MG63 (cell line): Measurements from ENCODE around the gene KYAT1. TPM values are rescaled to one million over a fixed set of nuclear protein-coding genes. Genes with fewer than 3 reads are reported as not detected.
"Not testable (repeated sequence)": the region's sequence is repeated elsewhere in the genome, so short reads cannot be mapped to it uniquely, and the experiment has no call there.

ENCODE experiments used
- DNase-seq: peaks from one replicate; pipeline ENCODE4 v3.0.0-alpha.2; 2020
- H3K27me3 ChIP-seq: fragments of 250-450 bp; sonication (Bioruptor Pico); 2 replicates; pipeline ENCODE4 v1.5.1; 2020; ENCODE audit warnings: mild to moderate bottlenecking, moderate library complexity
- H3K36me3 ChIP-seq: fragments of 250-450 bp; sonication (Bioruptor Pico); 2 replicates; pipeline ENCODE4 v1.5.1; 2020; ENCODE audit warnings: mild to moderate bottlenecking, moderate library complexity
- H3K4me3 ChIP-seq: fragments of 250-450 bp; sonication (Bioruptor Pico); 2 replicates; pipeline ENCODE4 v1.5.1; 2020; ENCODE audit warnings: mild to moderate bottlenecking, moderate library complexity
- H3K9me3 ChIP-seq: fragments of 250-450 bp; sonication (Bioruptor Pico); 2 replicates; pipeline ENCODE4 v1.5.1; 2020; ENCODE audit warnings: mild to moderate bottlenecking, moderate library complexity
- total RNA-seq: library from RNA; depleted of rRNA; stranded (reverse); fragments of >200 nt; shearing (Covaris generic); gene quantifications from 2 replicates; pipeline ENCODE4 v1.2.3, GENCODE V29; 2014; ENCODE audit warnings: low replicate concordance

Gene KYAT1
- total RNA-seq, 1 experiment from 2014 or later = 9.6 TPM

DNA sequence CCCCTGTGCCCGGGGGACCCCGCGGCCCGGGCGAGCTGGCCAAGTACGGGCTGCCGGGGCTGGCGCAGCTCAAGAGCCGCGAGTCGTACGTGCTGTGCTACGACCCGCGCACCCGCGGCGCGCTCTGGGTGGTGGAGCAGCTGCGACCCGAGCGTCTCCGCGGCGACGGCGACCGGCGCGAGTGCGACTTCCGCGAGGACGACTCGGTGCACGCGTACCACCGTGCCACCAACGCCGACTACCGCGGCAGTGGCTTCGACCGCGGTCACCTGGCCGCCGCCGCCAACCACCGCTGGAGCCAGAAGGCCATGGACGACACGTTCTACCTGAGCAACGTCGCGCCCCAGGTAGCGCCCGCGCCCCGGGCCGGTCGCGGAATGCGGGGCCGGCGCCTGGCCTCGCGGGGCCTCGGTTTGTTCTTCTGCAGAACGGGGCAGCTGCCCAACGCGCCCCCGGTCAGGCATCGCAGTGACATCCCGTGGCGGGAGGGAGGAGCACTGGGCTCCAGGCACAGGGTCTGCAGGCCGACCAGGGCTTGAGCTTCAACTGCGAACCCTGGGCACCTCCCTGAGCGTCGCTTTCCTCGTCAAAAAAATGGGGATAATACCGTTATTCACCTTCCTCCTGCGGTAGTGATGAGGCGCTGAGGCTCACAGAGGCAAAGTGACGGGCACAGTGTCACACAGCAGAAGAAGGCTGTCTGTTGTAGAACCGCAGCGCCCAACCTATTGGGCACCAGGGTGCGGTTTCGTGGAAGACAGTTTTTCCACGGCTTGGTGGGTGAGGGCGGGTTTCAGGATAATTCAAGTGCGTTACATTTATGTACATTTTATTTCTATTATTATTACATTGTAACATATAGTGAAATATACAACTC is 62.7 kb downstream of the KYAT1 start:
- Histone ChIP-seq H3K27me3 (no peaks in the 10 kb centered on the region), H3K36me3 (peaks cover 5% of the 10 kb centered on the region; the same call in 1 of the 2 replicates)
- DNase-seq = no peak

DNA sequence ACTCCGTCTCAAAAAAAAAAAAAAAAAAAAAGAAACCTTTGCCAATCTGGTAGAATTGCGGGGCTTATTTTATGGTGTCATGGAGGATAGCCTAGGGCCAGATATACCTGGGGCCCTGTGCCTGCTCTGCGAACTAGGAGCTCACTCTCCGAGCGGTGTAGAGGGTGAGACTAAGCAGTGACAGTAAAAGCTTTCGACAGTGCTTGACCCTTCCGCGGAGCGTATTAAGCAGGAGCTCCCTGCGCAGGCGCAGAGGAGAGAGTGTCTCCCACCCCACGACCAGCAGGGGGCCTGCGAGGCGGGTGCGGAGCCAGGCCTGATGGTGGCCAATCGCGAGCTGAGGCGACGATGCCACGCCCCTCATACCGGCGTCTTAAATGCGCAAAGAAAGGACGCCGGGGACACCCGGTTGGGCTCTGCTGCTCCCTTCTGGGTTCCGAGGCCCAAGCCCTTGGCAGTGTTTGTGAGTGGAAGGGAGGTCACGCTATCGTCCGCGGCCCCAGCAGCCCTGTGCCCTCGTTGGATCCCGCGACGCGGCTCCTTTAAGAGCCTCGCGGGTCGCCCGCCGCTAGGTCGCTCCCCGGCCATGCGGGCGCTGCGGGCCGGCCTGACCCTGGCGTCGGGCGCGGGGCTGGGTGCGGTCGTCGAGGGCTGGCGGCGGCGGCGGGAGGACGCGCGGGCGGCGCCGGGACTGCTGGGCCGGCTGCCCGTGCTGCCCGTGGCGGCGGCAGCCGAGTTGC is 63.5 kb downstream of the KYAT1 start, which contains the start of gene ENDOG:
ENDOG (plus strand) TSS at position 402 of the 740 bp plus-strand sequence; CDS start at position 587, 185 bp downstream.
- no peaks in the 10 kb centered on the region for H3K27me3 ChIP-seq
- H3K4me3 ChIP-seq = peak within 1 kb of the TSS; percentile 52
- no peaks in the 10 kb centered on the region; the same call in 1 of the 2 replicates for H3K9me3 ChIP-seq
- H3K36me3 ChIP-seq = peaks cover 5% of the 10 kb centered on the region; the same call in 1 of the 2 replicates
- DNase-seq = peak; percentile 96

More for the DNA sequence above, 62.7 kb downstream of the KYAT1 start:
- H3K9me3 ChIP-seq = no peaks in the 10 kb centered on the region; the same call in 1 of the 2 replicates
- H3K4me3 ChIP-seq = peak overlapping the region; percentile 52

DNA sequence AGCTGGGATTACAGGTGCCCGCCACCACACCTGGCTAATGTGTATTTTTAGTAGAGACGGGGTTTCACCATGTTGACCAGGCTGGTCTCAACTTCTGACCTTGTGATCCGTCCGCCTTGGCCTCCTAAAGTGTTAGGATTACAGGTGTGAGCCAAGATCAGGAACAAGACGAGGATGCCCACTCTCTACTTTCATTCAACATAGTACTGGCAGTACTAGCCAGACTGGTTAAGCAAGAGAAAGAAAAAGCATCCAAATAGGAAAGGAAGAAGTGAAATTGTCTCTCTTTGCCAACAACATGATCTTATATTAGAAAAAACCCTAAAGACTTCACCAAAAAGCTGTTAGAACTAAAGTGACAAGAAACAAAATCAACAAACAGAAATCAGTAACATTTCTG is 70.9 kb downstream of the KYAT1 start:
- no peaks in the 10 kb centered on the region for H3K9me3 ChIP-seq
- peaks cover 4% of the 10 kb centered on the region for H3K36me3 ChIP-seq
- DNase-seq = no peak
- H3K27me3 ChIP-seq = no peaks in the 10 kb centered on the region
- H3K4me3 ChIP-seq = no peak overlapping the region

DNA sequence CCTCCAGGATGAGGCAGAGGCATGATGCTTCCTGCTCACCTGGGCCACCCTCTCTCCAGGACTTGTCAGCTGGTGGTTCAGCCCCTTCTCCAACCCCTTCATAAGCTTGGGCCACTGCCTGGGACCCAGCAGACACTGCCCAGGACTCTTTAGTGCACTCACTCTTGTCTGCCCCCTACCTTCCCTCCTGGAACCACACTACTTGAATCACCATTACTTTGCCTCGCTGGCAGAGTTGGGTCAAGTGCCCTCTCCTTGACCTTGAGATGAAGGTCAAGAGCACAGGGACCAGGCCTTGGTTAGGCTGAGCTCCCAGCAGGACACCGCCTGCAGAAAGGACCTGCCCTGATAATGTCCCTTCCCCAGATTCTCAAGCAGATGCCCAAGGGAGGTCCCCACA is 71.9 kb downstream of the KYAT1 start:
- Histone ChIP-seq H3K36me3 (peaks cover 7% of the 10 kb centered on the region), H3K9me3 (no peaks in the 10 kb centered on the region), H3K4me3 (no peak overlapping the region), H3K27me3 (no peaks in the 10 kb centered on the region)
- DNase-seq = no peak

DNA sequence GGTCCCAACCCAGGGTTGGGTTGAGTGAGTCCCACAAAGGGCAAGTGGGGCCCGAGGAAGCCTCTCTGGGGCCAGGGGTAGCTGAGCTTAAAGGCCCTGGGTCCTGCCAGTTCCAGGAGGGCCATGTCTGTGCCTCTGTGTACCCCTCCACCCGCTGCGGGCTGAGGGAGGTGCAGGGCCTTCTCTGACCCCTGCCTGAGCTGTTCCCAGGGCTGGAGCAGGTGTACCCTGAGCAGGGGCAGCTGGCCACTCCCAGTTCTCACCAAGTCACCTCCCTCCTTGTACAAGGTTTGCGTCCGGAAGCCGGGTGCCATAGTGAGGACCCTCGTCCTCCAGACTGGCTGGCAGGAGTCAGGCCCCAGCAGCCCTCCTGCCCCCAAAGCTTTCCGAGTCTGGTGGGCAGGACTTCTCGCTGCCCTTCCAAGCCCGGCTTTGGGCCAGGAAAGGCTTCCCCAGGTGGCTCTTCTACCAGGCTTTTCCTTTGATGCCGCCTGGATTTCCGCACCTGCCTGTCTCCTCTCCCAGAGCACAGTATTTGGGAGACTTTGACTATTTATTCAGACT is 72.6 kb downstream of the KYAT1 start:
- H3K4me3 ChIP-seq = no peak overlapping the region
- DNase-seq = no peak
- peaks cover 7% of the 10 kb centered on the region for H3K36me3 ChIP-seq
- no peaks in the 10 kb centered on the region for H3K27me3 ChIP-seq
- no peaks in the 10 kb centered on the region for H3K9me3 ChIP-seq

DNA sequence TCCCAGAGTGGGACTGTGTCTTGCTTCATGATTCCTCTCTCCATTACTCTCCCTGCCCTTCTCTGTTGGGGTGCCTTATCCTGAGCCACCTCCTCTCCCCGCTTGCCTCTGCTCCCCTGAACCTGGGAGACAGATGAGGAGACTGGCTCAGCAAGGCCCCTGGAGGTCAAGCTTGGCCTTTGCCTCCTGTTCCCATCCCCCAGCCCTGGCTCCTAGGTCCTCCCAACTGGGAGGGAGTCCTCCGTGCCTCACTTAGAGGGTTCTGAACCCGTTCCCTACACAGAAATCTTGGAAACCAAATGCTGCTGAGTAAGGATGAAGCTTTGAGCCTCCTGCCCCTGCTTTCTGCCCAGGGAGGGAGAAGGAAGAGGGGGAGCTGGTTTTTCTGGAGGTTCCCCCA is 73.2 kb downstream of the KYAT1 start:
- Histone ChIP-seq H3K36me3 (peaks cover 7% of the 10 kb centered on the region), H3K4me3 (no peak overlapping the region), H3K27me3 (no peaks in the 10 kb centered on the region), H3K9me3 (no peaks in the 10 kb centered on the region)
- DNase-seq = no peak

DNA sequence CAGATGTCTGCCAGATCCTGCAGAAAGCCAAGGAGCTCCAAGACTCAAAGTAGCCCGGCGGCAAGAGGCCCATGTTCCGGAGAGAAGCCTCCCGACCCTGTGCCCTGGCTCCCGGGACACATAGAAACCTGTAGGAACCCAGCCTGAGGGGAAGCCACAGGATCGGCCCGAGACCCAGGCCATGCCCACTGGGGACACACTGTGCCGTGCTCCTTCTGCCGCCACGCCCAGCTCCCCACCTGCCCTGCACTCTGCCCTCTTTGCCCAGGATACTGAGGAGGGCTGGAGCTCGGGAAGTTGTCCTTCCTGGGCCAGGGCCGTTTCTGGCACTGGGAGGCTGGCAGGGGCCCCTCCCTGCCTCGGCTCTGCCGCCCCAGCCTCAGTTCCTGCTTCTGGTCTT is 73.9 kb downstream of the KYAT1 start:
- H3K9me3 ChIP-seq = no peaks in the 10 kb centered on the region
- DNase-seq = no peak
- H3K27me3 ChIP-seq = no peaks in the 10 kb centered on the region
- H3K4me3 ChIP-seq = no peak overlapping the region
- peaks cover 7% of the 10 kb centered on the region for H3K36me3 ChIP-seq

DNA sequence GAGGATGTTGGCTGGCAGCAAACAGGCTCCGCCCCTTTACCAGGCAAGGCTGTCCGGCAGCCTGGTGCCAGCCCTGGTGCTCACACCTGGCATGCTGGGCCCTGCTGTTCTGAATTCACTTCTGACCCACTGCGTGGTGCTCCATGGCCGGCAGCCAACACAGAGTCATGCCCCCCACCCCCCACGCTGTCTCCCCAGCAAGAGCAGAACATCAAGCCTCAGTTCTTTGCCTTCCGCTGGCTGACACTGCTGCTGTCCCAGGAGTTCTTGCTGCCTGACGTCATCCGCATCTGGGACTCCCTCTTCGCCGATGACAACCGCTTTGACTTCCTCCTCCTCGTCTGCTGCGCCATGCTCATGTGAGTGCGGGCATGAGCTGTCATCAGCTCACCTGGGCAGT is 76.1 kb downstream of the KYAT1 start:
- Histone ChIP-seq H3K4me3 (no peak overlapping the region), H3K27me3 (no peaks in the 10 kb centered on the region), H3K9me3 (no peaks in the 10 kb centered on the region), H3K36me3 (peaks cover 10% of the 10 kb centered on the region)
- no peak for DNase-seq

DNA sequence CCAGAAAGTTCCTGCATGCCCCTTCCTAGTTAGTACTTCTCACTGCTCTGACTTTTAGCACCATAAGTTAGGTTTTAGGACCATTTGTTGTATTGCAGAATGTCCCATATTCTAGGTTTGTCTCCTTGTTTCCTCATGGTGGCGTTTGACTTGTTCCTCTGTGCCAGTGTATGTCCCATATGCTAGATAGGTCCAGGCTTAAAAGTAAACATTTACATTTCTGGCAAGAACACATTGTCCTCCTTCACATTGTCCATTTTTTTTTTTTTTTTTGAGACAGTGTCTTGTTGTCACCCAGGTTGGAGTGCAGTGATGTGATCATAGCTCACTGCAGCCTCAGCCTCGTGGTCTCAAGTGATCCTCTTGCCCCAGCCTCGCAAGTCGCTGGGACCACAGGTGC is 79.3 kb downstream of the KYAT1 start:
- Histone ChIP-seq H3K27me3 (no peaks in the 10 kb centered on the region), H3K9me3 (no peaks in the 10 kb centered on the region), H3K4me3 (no peak overlapping the region), H3K36me3 (peaks cover 19% of the 10 kb centered on the region)
- DNase-seq = no peak

DNA sequence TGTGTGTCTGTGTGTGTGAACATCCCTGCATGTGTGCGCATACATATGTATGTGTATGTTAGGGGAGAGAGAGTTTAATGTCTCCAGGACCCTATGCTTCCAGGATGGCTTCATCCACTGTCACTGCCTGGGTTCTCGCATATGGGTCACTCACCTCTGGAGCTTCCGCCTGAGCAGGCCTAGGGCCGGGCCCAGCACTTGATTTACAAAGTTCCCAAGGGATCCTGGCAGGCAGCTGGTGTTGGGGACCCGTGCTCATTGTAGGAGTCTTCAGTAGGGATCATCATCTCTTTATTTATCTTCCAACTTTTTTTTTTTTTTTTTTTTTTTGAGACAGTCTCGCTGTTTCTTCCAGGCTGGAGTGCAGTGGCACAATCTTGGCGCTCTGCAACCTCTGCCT is 81.7 kb downstream of the KYAT1 start:
- H3K4me3 ChIP-seq = no peak overlapping the region
- no peak for DNase-seq
- H3K36me3 ChIP-seq = peaks cover 18% of the 10 kb centered on the region
- no peaks in the 10 kb centered on the region for H3K9me3 ChIP-seq
- no peaks in the 10 kb centered on the region for H3K27me3 ChIP-seq

DNA sequence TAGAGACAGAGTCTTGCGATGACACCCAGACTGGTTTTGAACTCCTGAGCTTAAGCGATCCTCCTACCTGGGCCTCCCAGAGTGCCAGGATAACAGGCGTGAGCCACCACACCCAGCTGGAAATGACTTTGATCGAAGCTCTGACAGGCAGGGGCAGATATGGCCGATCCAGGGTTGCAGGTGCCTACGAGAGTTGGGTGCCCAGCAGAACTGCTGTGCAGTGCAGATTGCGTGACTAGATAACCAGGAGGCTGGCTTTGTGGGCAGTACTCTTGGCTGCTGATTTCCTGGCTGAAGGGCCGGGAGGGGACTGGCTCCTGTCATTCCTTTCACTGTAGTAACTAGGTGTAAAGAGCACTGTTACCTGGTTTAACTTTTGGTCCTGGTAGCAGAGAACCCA is 82.9 kb downstream of the KYAT1 start:
- no peak overlapping the region for H3K4me3 ChIP-seq
- H3K9me3 ChIP-seq = no peaks in the 10 kb centered on the region
- peaks cover 18% of the 10 kb centered on the region for H3K36me3 ChIP-seq
- H3K27me3 ChIP-seq = no peaks in the 10 kb centered on the region
- no peak for DNase-seq

DNA sequence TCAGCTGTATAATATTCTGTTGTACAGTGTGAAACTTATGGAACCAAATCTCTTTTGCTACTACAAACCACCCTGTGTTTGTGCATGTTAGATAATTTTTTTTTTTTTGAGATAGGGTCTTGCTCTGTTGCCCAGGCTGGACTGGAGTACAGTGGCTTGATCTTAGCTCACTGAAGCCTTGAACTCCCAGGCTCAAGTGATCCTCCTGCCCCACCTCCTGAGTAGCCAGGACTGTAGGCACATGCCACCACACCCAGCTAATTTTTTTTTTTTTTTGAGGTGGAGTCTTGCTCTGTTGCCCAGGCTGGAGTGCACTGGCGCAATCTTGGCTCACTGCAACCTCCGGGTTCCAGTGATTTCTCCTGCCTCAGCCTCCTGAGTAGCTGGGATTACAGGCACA is 86.8 kb downstream of the KYAT1 start:
- H3K36me3 ChIP-seq = peaks cover 27% of the 10 kb centered on the region
- DNase-seq, H3K4me3 ChIP-seq: not testable (repeated sequence)

DNA sequence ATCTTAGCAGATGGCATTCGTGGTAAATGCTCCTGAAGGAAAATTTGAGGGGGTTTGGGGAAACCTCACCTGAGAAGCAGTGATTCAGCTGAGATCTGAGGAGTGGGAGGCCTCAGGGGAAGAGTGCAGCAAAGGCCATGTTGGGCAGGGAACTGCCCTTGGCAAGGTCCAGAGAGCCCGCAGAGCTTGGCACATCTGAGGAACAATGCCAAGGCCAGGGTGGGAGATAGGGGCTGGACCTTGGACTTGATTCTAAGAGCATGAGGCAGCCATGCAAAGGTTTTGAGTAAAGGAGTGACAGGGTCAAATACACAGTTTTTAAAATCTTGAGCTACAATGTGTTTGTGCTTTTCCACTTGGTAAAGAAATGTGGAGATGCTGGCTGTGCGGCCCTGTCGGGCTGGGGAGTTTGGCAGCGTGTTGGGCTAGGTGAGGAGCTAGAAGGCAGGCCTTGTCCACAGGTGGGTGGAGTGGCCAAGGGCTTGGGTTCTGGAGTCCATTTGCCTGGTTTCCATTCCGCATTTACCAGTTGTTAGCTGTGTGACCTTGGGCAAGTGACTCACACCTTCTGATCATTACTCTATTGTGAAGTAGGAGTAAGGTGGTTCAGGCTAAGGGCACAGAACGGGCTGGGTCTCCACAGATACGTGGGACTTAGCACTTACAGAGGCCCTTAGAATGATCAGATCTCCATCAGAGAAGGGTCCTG is 88.6 kb downstream of the KYAT1 start:
- Histone ChIP-seq H3K9me3 (no peaks in the 10 kb centered on the region), H3K36me3 (peaks cover 18% of the 10 kb centered on the region), H3K27me3 (no peaks in the 10 kb centered on the region), H3K4me3 (no peak overlapping the region)
- DNase-seq = no peak

More for the DNA sequence above, 86.8 kb downstream of the KYAT1 start:
- not testable (repeated sequence) for H3K27me3 ChIP-seq, H3K9me3 ChIP-seq

DNA sequence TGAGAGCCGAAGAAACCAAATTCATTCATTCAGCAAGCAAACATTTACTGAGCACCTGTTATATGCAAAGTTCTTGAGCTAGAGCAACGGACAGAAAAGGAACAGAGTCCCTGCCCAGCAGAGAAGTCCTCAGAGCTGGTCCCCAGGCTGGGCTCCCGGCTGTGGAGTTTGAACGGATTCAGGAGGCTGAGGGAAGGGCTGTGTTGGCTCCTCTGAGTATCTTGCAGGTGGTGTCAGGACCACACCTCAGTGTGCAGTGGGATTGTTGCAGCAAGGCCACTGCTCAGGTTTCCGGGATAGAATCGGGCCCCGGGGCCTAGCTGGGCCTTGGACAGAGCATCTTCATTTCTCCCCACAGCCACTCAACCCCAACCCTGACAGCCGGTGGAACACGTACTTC is 89.6 kb downstream of the KYAT1 start:
- DNase-seq = no peak

DNA sequence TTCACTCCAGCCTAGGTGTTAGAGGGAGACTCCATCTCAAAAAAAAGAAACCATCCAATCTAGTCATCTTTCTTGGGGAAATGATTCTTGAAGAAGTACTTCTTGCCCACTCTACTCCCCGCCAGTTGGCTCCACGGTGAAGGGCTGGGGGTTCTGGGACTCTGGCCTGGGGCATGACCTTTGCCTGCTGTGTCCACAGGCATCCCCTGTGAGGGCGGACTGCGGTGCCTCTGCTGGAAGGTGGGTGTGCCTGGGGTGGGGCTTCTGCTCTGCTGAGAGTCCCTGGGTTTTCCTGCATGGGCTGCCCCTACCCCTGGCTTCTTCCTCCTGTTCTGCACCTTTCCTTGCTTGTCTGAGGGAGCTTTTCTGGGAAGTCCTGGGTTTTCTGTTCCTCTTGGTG is 91.2 kb downstream of the KYAT1 start:
- Histone ChIP-seq H3K27me3 (no peaks in the 10 kb centered on the region), H3K36me3 (peaks cover 12% of the 10 kb centered on the region), H3K9me3 (no peaks in the 10 kb centered on the region), H3K4me3 (no peak overlapping the region)
- no peak for DNase-seq

More for the DNA sequence above, 89.6 kb downstream of the KYAT1 start:
- no peak overlapping the region for H3K4me3 ChIP-seq
- H3K27me3 ChIP-seq = no peaks in the 10 kb centered on the region
- H3K36me3 ChIP-seq = peaks cover 18% of the 10 kb centered on the region
- H3K9me3 ChIP-seq = no peaks in the 10 kb centered on the region

DNA sequence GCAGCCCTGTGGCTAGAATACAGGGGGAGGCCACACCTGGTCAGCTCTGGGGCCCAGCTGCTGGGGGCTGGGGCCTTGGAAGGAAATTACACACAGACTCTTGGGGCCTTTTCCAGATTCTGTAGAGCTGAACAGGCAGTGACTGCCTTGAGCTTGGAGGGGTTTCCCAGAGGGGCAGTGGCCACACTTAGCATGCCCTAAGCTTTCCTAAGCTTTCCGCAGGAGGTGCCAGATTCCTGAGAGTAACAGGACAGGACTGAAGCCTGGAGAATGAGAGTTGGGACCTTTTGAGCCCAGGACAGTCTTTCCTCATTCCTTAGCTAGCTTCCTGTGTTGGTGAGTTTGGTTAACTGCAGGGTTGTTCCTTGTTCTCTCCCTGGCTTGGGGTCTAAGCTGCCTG is 93.3 kb downstream of the KYAT1 start:
- DNase-seq = no peak
- Histone ChIP-seq H3K27me3 (no peaks in the 10 kb centered on the region), H3K4me3 (no peak overlapping the region), H3K9me3 (no peaks in the 10 kb centered on the region), H3K36me3 (peaks cover 12% of the 10 kb centered on the region)

DNA sequence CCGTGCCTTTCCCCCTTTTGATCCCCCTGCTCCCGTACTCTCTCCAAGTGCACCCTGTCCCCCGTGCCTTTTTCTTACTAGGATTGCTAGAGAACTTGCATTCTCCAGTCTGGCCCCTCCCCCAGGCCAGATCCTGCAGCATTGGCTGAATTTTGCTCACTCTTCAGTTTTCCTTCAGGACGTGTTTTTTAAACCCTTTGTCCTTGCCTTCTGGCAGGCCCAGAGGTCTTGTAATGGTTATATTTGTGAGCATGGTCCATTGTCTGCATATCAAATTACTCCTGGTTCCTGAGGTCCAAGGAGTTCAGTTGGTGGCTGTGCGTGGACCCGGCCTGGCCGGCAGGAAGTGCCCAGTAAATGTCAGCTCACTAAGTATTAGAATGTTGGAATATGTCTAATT is 94.1 kb downstream of the KYAT1 start:
- no peaks in the 10 kb centered on the region for H3K27me3 ChIP-seq
- H3K36me3 ChIP-seq = peaks cover 10% of the 10 kb centered on the region
- H3K4me3 ChIP-seq = peak overlapping the region; percentile 85
- no peak for DNase-seq
- H3K9me3 ChIP-seq = no peaks in the 10 kb centered on the region
